Endothelial cell of hepatic sinusoid (primary cell): ENCODE data around the gene JOSD1.

Source experiments
- in situ Hi-C: cut with HindIII; loops from 2 replicates; pipeline ENCODE4 v1.10.0; 2017; ENCODE audit warnings: low sequenced_read_pairs

Gene JOSD1

DNA sequence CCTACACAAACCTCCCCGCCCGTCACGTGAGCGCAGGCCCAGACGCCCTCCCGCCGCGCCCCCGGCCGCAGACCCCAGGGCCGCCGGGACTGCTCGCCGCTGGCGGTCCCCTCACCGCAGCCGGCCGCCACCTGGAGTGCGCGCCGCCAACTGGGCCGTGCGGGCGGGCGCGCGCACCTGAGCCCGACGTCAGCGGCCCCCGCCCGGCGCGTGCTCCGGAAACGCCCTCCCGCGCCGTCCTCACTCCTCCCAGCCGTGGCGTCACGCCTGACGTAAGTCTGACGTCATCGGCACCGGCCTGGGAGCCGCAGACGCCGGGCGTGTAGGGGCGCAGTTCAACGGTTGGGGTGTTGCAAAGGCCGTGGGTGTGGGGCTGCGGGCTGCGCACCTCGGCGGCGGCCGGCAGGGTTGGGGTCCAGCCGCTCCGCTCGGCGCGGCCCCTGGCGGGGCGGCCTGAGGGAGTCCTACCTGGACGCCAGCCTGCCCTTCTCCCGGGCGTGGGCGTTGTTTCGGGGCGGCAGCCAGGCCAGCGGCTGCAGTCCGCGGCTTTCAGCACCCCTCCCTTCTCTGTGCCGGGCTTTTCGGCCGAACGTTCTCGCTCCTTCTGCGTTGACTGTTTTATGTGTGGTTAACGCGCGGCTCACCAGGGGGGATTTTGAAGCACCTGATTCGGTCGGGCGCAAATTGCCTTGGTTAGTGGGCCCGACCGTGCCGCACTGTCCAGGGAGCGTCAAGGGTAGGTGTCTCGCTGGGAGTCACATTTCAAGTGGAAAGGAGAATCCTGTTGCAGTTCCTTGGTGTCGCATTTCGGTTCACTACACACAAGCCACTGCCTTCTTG, at the start of gene JOSD1:
TSS of gene JOSD1 (minus strand) at position 155 of the 840 bp plus-strand sequence. CDS start 956 bp downstream, outside the sequence.
- in situ Hi-C loops: no loop called here

DNA sequence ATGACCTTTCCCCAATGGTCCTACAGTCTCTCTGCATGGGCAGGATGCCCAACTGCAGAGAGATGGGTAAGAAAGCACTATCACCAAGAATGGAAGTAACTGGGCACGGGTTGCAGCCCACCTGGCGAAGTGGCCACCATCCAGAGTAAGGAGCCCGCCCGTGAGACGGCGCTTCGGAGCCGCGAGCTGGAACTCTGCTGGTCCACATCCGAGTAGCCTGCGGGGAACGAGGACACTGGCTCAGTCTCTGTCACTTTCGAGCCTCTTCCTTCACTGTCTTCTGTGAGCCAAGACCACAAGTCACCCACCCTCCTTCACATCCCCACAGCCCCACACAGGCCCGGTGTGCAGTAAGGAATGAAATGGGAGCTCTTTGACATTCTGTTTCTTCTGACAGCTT, 49.4 kb upstream of the JOSD1 start:
- in situ Hi-C loops: no loop called here

DNA sequence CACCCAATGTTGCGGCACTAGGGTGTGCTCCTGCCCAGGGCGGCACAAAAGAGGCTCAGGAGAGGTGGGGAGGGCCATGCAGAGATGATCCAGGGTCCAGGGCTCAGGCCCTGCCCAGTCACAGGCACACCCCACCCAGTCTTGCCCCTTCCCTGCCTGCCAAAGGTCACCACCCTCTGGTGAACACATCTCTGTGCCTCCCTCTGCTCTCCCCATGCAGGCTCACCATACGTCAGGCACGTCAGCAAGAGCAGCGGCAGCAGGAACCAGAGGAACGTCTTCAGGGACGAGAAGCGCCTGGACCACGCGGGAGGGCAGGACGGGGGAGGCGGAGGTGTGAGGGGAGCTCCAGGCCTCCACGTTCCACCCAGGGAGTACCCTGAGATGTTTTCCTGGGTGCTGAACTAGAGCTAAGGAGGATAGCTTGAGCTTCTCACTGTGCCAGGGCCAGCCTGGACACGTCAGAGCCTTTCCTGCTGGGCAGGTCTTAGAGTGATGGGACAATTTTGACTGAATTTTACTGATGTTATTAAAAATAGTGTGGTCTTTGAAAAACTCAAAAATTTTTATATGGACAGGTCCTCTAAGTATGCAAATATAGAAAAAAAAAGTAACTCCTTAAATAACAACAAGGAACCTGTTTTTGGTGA, 47.9 kb upstream of the JOSD1 start:
- in situ Hi-C loops: no loop called here

DNA sequence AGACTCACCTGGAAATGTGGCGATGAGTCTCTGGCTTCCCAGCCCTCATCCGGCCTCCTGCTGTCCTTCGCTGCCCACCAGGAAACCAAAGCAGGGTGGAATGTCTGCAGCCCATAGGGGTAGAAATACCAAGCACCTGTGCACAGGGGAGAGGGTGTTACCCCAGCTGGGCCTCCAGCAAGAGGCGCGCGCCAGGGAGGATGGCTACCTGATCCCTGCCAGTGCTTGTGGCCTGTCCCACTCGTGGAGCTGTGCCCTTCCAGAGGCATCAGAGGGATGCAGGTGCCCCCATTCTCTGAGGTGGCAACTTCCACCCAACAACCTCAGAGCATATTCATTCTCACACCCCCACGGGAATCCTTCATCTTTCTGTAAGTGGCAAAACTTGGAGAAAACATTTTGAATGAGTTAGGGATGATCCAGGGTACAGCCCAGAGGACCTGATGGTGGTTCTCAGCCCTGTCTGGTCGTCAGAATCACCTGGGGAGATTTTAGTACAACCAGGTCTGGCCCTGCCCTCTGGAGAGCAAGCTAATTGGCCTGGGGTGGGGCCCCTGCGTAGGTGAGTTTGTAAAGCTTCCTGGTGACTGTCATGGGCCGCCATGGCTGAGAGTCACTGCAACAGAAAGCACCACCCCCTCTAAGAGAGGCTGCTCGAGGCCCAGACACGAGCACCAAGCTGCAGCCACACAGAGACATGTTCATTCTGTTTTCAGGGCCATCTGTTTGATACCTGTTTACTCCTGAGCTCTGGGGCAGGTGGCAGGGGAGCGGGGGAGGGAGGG, 45.1 kb upstream of the JOSD1 start:
- in situ Hi-C loops: no loop called here

DNA sequence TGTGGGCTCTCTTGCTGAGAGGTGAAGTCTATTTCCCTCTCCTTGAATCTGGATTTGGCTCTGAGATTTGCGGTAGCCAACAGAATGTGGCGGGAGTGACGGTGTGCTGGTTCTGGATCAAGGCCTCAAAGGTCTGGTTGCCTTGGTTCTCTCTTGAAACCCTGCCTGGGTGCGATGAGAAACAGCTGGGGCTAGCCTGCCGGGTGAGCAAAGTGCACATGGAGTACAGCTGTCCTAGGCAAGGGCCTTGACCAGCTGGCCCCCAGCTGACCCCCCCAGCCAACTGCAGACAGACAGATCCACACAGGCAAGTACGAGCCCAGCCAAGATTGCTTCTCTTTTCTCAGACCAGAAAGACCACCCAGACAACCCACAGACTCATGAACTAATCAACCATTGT, 44.2 kb upstream of the JOSD1 start:
- in situ Hi-C loops: no loop called here

DNA sequence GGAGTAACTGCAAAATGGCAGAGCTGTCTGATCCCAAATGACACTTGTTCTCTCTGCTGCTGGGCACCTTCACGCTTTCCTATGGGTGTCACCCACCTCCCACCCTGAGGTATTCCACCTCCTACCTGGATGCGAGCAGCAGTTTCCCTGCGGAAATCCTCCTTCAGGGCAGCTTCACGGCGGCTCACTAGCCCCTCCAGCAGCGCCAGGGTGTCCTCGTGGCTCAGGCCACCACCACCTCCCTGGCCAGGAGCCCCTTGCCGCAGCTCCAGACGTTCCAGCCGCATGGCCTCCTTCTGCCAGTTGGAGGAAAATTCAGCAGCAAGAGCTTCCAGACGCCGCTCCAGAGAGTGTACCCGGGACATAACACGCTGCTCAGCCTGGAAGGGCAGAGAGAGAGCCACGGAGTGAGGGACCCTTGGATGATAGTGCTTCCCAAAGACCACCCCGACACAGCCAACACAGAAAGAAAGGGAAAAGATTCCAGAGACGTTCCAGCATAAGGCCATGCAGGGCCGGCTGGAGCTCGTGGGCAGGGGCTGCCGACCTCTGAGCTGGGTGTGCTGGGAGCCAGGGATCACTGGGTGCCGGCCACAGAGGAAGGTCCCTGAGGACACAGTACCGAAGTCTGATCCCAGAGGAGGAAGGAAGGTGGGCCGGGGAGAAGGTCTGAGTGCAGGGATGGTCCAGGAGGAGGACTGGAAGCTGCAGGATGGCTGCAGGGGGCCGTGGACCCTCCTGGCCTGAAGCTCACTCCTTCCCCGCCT, 41.6 kb upstream of the JOSD1 start:
- in situ Hi-C loops: no loop called here

DNA sequence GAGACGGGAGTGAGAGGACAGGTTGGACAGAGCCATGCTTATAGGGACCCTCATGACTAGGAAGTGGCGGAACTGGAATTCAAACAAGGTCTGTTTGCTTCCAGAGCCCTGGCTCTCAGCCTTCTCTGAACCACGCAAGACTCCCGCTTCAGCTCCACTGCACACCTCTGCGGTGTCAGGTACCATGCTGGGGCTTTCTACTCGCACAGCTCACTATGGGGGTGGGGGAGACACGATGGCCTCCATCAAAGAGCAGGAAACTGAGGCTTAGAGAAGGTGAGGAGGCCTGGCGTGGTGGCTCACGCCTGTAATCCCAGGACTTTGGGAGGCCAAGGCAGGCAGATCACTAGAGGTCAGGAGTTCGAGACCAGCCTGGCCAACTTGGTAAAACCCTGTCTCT, 40.8 kb upstream of the JOSD1 start:
- in situ Hi-C loops: no loop called here

DNA sequence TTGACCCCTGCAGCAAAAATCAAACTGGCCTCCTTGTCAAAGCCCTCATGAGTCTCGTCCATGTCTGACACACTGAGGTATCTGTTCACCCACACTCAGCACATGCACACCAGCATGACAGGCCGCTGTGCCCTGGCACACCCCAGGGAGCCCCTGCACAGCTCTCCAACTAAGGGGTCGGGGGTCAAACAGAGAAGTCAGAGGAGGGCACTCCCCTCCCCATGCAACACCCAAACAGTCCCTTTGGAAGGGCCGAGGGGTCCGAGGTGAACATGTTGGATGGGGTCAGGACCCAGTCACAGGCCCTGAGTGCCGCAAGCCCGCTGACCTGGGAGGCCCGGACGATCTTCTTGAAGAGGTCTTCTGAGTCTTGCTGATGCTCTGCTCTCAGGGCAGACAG, 40.4 kb upstream of the JOSD1 start:
- in situ Hi-C loops: no loop called here

DNA sequence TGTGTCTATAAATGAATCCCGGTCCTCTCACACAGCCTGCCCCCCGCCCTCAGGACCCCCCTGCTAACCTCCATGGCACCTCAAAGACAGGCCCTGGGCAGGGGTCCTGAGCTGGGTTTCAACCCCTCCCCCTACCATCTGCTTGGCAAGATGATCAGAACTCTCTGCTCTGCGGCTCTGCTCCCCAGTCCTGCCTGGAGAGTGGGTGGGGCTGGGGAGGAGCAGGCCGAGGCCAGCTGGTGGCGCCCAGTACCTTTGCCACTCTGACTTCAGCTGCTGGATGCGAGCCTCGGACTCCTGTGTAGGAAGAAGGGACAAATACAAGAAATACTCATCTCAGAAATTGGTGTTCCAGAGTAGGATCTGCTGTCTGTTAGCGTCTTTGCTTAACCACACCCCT, 40.0 kb upstream of the JOSD1 start:
- in situ Hi-C loops: no loop called here

DNA sequence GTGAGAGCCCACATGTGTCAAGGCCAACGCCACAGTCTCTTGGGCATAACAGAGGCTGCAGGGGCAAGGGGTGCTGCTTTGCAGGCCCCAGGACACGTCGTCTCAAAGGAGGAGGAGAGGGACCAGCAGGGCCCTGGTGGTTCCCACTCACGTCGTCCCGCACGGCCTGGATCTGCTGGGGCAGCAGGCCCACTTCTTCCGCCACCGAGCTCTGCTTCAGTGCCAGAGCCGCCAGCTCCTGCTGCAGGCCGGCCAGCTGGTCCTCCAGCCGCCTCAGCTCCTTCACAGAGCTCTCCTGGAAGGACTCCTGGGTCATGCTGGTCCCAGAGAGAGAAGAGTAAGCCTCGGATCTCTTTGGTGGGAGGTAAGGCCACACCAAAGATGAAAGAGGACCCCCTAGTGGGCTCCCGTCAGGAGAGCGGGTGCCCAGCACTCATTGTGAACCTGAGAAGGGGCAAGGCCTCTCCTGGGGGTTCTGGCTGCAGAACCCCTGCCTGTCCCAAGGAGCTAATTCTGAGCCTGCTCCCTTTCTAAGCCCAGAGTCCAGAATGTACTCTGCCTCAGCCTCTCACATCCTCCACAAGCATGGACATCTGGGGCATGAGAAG, 39.5 kb upstream of the JOSD1 start:
- in situ Hi-C loops: no loop called here

DNA sequence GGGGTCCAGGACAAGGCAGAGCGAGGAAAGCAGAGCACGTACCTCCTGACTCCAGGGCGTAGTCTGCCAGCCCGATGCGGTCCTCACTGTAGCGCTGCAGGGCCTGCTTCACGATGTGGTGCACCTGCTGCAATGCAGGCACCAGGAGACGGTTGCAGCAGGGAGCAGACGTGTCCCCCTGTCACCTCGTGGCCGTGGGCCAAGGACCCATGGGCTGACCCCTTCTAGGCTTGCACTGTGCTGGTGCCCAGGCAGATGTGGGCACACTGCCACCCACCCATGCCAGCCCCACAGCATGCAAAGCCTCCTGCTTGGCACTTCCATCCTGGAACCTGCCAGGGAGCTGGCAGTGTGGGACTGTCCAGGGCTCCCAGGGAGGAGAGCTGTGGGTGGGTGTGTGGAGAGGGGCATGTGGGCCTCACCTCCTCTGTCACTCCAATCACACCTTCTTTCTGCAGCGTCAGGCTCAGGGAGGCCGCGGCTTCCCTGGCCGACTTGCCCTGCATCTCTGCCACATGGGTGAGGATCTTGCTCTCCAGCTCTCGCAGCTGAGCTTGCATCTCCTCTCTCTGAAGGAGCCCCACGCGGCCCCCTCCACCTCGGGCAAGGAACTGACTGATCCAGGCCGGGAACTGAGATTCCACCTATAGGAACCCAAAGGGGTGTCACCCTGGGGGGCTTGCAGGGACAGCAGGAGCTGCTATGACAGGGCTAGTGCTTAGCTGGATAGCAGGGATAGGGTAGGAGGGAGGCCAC, 38.7 kb upstream of the JOSD1 start:
- in situ Hi-C loops: no loop called here

DNA sequence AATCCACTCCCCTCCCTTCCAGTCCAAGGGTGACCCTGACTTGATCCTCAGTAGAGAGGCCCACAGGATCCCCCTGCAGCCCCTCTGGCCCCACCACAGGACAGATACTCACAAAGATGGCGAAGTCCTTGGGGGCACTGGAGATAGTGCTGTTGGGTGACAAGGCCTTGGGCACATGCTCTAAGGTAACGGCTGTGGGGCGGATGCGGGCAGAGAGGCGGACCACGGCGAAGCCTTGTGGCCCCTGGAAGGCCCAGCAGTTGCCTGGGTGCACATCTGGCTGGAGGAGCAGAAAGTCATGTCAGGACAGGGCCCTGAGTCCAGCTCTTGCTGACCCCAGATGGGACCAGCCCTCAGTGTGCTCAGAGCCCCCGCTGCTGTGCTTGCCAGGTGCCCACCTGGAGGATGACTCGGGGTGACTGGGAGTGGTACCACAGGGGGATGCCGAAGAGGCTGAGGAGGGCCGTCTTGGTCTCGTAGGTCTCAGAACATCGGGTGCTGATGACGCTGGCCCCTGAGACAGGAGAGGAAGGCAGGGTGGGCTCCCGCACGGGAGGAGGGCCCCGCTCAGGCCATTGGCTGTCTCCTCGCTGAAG, 37.8 kb upstream of the JOSD1 start:
- in situ Hi-C loops: no loop called here

DNA sequence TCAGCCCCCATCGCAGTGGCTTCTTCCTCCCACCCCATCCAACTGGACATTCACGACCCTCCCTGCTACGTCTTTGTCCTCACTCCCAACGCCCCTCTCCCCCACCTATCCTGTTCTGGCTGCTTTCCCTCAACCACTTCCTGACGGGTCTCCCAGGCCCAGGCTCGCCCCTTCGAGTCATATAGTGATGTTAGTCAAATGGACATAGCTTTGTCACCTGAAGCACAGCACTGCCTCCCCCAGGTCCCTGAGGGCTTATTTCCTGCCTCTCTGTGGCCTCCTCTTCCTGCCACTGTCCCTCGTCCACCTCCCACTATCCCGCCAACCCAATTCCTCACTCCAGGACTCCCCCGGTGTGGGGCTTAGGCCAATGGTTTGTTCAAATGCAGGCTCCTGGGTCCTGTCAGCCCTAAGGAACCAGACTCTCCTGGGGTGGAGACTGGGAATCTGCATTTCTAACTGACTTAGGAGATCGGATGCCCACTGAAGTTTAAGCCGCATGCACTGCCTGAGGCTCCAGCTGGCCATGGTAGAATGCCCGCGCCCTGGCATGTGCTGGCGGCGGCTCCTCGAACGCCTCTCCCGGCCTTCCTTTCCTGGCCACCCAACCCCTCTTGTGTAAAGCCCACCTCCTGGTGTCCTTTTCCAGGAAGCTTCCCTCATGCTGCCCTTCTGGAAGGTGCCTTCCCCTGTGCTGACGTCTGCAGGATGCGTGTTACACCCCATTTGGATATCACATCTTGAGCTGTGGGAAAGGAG, 36.7 kb upstream of the JOSD1 start:
- in situ Hi-C loops: no loop called here

DNA sequence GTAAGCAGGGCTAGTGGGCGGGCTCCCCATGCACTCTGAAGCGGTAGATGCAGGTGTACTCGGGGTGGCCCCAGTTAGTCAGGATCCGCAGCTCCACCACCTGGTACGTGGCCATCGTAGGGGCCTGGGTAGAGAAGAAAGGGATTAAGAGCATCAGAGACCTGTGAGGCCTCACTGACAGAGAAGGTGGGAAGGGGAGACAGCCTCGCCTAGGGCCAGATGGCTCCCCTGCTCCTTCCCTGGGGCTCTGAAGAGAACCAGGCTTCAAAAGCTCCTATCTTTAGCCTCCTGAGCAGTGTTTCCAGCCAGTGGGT, 35.5 kb upstream of the JOSD1 start:
- in situ Hi-C loops: no loop called here

DNA sequence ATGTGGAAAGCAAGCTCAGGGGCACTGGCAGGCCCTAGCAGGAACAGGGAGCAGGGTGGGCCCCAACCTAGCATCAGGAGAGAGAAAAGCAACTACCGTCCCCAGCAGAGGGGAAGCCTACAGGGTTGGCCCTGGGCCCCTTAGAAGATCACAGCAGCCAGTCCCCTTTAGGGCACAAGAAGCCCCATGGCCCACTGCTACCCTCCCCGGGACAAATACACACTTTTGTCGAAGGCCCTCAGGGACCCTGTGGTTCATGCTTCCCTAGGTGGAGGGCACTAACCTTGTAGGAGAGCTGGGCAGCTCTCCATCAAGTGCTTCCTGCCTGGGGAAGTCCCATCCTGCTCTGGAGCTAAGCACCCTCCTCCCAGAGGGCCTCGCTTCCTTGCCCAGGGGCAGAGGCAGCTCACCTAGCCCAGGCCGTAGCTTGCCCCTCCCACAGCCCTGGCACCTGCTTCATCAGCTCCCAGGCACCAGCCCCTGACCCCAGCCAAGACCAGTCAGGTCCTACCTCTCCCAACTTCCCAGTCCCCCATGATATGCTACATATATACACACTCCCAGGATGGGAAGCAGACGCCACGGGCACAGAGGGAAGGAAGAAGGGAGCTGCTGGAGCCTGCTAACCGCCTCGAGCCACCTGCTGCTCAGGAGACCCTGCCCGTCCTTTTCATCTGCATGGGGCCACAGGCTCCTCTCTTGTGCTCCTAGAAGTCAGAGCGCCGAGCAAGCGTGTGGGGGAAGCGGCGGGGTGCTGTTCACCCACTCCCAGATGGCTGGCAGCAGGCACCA, 34.9 kb upstream of the JOSD1 start:
- in situ Hi-C loops: no loop called here

DNA sequence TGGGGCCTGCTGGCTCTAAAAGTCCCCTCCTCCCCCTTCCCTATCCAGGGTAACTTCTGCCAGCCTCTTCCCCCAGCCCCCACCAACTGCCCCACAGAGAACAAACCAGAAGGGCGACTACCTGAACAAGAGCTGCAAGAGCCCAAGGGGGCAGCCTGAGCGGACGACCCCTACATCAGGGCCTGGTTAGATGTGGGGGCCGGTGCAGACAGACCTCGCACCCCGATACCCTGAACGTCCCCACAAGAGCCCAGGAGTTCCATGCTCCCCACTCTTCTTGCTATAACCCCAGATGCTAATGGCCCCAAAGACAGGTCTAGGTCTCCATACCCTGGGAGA, 34.4 kb upstream of the JOSD1 start:
- in situ Hi-C loops: no loop called here

DNA sequence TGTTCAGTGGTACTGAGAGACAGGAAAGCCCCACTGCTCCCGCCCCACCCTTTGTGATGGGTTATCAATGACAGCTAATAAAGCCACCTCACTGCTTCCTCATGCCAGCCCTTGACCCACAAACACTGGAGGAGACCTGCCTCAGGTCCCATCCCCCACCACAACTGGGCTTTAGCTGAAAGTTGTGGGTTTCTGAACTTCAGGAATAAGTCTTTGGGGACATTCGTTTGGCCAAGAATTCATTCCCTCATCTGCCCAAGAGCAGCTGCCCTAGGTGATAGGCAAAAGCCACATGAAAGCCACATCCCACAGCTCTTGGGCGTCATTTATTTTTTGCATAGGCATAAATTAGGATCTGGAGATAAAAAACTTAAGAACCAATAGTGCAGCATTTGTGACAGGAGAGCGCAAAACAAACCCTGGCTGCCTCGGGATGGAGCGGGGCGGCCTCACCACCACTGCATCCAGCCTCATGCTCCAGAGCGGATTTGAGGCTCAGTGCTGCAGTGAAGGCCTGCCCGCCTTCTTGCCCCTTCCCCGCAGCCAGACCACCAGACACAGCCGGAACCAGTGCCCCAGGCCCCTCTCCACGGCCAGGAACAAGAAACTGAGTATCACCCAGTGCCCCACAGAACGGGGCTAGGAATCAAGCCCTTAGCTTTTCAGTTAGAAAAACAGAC, 33.8 kb upstream of the JOSD1 start:
- in situ Hi-C loops: no loop called here
